ENCODE measurements around the gene TMEM63A.

TMEM63A gene

GRCh38 chr1:225891229-225891972 is 9.2 kb upstream of the TMEM63A start:
- no peaks in the 10 kb centered on the region for H3K9me3 ChIP-seq (replicated peaks; ENCODE audit: insufficient read depth, low read length)
- DNase-seq = no peak
- peaks cover 1% of the 10 kb centered on the region; the same call in 1 of the 2 replicates for H3F3A ChIP-seq (ENCODE audit: insufficient read depth, low read length)
- no peak overlapping the region for H3K4me3 ChIP-seq (ENCODE audit: low read length)
- H3K9me2 ChIP-seq (replicated peaks; ENCODE audit: insufficient read depth, low read length) = no peaks in the 10 kb centered on the region
- H2AFZ ChIP-seq (ENCODE audit: low read length) = no peak overlapping the region
- no peaks in the 10 kb centered on the region for H4K20me1 ChIP-seq (ENCODE audit: insufficient read depth, low read length)
- H3K9ac ChIP-seq (ENCODE audit: low read length) = no peak overlapping the region
- no peak overlapping the region for H3K27ac ChIP-seq (ENCODE audit: low read length)
- H3K36me3 ChIP-seq (replicated peaks; ENCODE audit: insufficient read depth, low read length) = no peaks in the 10 kb centered on the region
- peaks cover 6% of the 10 kb centered on the region for H3K4me1 ChIP-seq (ENCODE audit: low read length)
- H3K27me3 ChIP-seq (replicated peaks; ENCODE audit: insufficient read depth, low read length) = no peaks in the 10 kb centered on the region
- TF ChIP-seq EZH2 (optimal IDR thresholded peaks at IDR 0.05; ENCODE audit: low read depth, low read length) (no peak), CTCF (IDR thresholded peaks at IDR 0.05; ENCODE audit: low read length) (no peak), EZH2phosphoT487 (IDR thresholded peaks at IDR 0.05; ENCODE audit: low read length) (no peak)
- no peak overlapping the region for H3K4me2 ChIP-seq (ENCODE audit: low read depth, low read length)
- H3K79me2 ChIP-seq (ENCODE audit: low read length) = no peaks in the 10 kb centered on the region

- no peak overlapping the region for H3K4me2 ChIP-seq (ENCODE audit: low read depth, low read length)
- no peaks in the 10 kb centered on the region for H3K9me2 ChIP-seq (replicated peaks; ENCODE audit: insufficient read depth, low read length)
- no peak overlapping the region for H3K4me3 ChIP-seq (ENCODE audit: low read length)
- no peak for TF ChIP-seq CTCF (IDR thresholded peaks at IDR 0.05; ENCODE audit: low read length)
- TF ChIP-seq EZH2 (optimal IDR thresholded peaks at IDR 0.05; ENCODE audit: low read depth, low read length) = no peak
- no peak for TF ChIP-seq EZH2phosphoT487 (IDR thresholded peaks at IDR 0.05; ENCODE audit: low read length)
- H3K36me3 ChIP-seq (replicated peaks; ENCODE audit: insufficient read depth, low read length) = no peaks in the 10 kb centered on the region
- H4K20me1 ChIP-seq (ENCODE audit: insufficient read depth, low read length) = no peaks in the 10 kb centered on the region
- no peak overlapping the region for H3K9ac ChIP-seq (ENCODE audit: low read length)
- no peaks in the 10 kb centered on the region for H3K79me2 ChIP-seq (ENCODE audit: low read length)
- H3K27me3 ChIP-seq (replicated peaks; ENCODE audit: insufficient read depth, low read length) = no peaks in the 10 kb centered on the region
- no peaks in the 10 kb centered on the region for H3K4me1 ChIP-seq (ENCODE audit: low read length)
- DNase-seq = no peak
- H2AFZ ChIP-seq (ENCODE audit: low read length) = no peak overlapping the region
- H3K27ac ChIP-seq (ENCODE audit: low read length) = no peak overlapping the region
- no peaks in the 10 kb centered on the region for H3F3A ChIP-seq (ENCODE audit: insufficient read depth, low read length)
- no peaks in the 10 kb centered on the region for H3K9me3 ChIP-seq (replicated peaks; ENCODE audit: insufficient read depth, low read length)
These were observed 8.4 kb upstream of the TMEM63A start for GRCh38 chr1:225890346-225891228.

- DNase-seq = no peak
- H3K36me3 ChIP-seq (replicated peaks; ENCODE audit: insufficient read depth, low read length) = no peaks in the 10 kb centered on the region
- H3K9ac ChIP-seq (ENCODE audit: low read length) = no peak overlapping the region
- H3K9me3 ChIP-seq (replicated peaks; ENCODE audit: insufficient read depth, low read length) = no peaks in the 10 kb centered on the region
- H3K4me3 ChIP-seq (ENCODE audit: low read length) = no peak overlapping the region
- no peak overlapping the region for H3K27ac ChIP-seq (ENCODE audit: low read length)
- no peaks in the 10 kb centered on the region for H4K20me1 ChIP-seq (ENCODE audit: insufficient read depth, low read length)
- TF ChIP-seq EZH2 (optimal IDR thresholded peaks at IDR 0.05; ENCODE audit: low read depth, low read length) = no peak
- TF ChIP-seq CTCF (IDR thresholded peaks at IDR 0.05; ENCODE audit: low read length) = no peak
- TF ChIP-seq EZH2phosphoT487 (IDR thresholded peaks at IDR 0.05; ENCODE audit: low read length) = no peak
- no peak overlapping the region for H3K4me2 ChIP-seq (ENCODE audit: low read depth, low read length)
- H2AFZ ChIP-seq (ENCODE audit: low read length) = no peak overlapping the region
- H3K79me2 ChIP-seq (ENCODE audit: low read length) = no peaks in the 10 kb centered on the region
- H3K4me1 ChIP-seq (ENCODE audit: low read length) = no peaks in the 10 kb centered on the region
- no peaks in the 10 kb centered on the region for H3K27me3 ChIP-seq (replicated peaks; ENCODE audit: insufficient read depth, low read length)
- H3K9me2 ChIP-seq (replicated peaks; ENCODE audit: insufficient read depth, low read length) = no peaks in the 10 kb centered on the region
- H3F3A ChIP-seq (ENCODE audit: insufficient read depth, low read length) = no peaks in the 10 kb centered on the region
These were observed 7.6 kb upstream of the TMEM63A start for GRCh38 chr1:225889743-225890142.

Measured in MM.1S (cell line).